ENCODE data around the gene MAD2L2. TPM values are rescaled to one million over a fixed set of nuclear protein-coding genes. Genes with fewer than 3 reads are reported as not detected.

MAD2L2 gene
- polyA plus RNA-seq, 3 donors, result 50.4 to 71.3 (median 57.8) TPM

- H3K36me3 ChIP-seq (replicated peaks in 1 of 2; ENCODE audit: control insufficient read depth in 1 of 2, insufficient read depth in 2 of 2, low read length in 2 of 2), result no peaks in the 10 kb centered on the region
- no peak overlapping the region for H3K4me3 ChIP-seq (replicated peaks in 1 of 3; ENCODE audit: low read depth in 2 of 3, low read length in 3 of 3)
- no peak overlapping the region for H3K27ac ChIP-seq (ENCODE audit: low read depth in 1 of 2, low read length in 2 of 2)
- 20% methylated on average over 6 of the region's 9 CpGs for WGBS (ENCODE audit: insufficient coverage)
- peaks cover 5 to 48% of the 10 kb centered on the region in 2 donors for H3K27me3 ChIP-seq (ENCODE audit: control insufficient read depth in 2 of 2, insufficient read depth in 2 of 2, low read length in 2 of 2)
- H3K27me3 Mint-ChIP-seq (ENCODE audit: low read depth in 3 of 3), result peaks cover 50 to 65% (median 53%) of the 10 kb centered on the region in 3 donors
- H3K4me3 Mint-ChIP-seq, result peak overlapping the region in 1 of 2 donors; percentile 79
- H3K9me3 ChIP-seq (replicated peaks in 1 of 2; ENCODE audit: control insufficient read depth in 1 of 2, insufficient read depth in 1 of 2, low read length in 2 of 2), result no peaks in the 10 kb centered on the region
- no peak overlapping the region for H3K27ac Mint-ChIP-seq
- H3K36me3 Mint-ChIP-seq, result peaks cover 4 to 9% of the 10 kb centered on the region in 2 donors
- peaks cover 18% of the 10 kb centered on the region for H3K4me1 Mint-ChIP-seq
- no peaks in the 10 kb centered on the region for H4K20me1 ChIP-seq (ENCODE audit: insufficient read depth, low read length)
- H3K9ac ChIP-seq (ENCODE audit: insufficient read depth, low read length, poor library complexity, severe bottlenecking), result no peak overlapping the region
- no peaks in the 10 kb centered on the region for H3K79me2 ChIP-seq (ENCODE audit: insufficient read depth, low read length)
- H3K4me1 ChIP-seq (ENCODE audit: control insufficient read depth in 1 of 2, insufficient read depth in 2 of 2, low read length in 2 of 2), result peaks cover 5 to 20% of the 10 kb centered on the region in 2 donors
- no peak overlapping the region for H2AFZ ChIP-seq (ENCODE audit: insufficient read depth, low read depth, low read length, poor library complexity, severe bottlenecking)
- no peak for DNase-seq
- intact Hi-C loops (cut with micrococcal nuclease), result loop anchor here in 1 of 2 donors (10.0 kb wide), 1 partner anchor 614 kb away; no protein-coding TSS in a partner anchor
- H3K4me2 ChIP-seq (replicated peaks; ENCODE audit: extremely low read depth, low read length, poor library complexity, severe bottlenecking), result peak overlapping the region; percentile 6
- peaks cover 0 to 5% (median 0%) of the 10 kb centered on the region in 7 donors for H3K9me3 Mint-ChIP-seq
- TF ChIP-seq, protein P1, sequence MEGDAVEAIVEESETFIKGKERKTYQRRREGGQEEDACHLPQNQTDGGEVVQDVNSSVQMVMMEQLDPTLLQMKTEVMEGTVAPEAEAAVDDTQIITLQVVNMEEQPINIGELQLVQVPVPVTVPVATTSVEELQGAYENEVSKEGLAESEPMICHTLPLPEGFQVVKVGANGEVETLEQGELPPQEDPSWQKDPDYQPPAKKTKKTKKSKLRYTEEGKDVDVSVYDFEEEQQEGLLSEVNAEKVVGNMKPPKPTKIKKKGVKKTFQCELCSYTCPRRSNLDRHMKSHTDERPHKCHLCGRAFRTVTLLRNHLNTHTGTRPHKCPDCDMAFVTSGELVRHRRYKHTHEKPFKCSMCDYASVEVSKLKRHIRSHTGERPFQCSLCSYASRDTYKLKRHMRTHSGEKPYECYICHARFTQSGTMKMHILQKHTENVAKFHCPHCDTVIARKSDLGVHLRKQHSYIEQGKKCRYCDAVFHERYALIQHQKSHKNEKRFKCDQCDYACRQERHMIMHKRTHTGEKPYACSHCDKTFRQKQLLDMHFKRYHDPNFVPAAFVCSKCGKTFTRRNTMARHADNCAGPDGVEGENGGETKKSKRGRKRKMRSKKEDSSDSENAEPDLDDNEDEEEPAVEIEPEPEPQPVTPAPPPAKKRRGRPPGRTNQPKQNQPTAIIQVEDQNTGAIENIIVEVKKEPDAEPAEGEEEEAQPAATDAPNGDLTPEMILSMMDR (IDR thresholded peaks at IDR 0.05), result no peak
Observed at GRCh38 chr1:11649237-11649623, 31.7 kb downstream of the MAD2L2 start.

- intact Hi-C loops (cut with micrococcal nuclease), result loop anchor here in 1 of 2 donors (10.0 kb wide), 1 partner anchor 614 kb away; no protein-coding TSS in a partner anchor
- Histone ChIP-seq H3K4me2 (replicated peaks; ENCODE audit: extremely low read depth, low read length, poor library complexity, severe bottlenecking) (peak overlapping the region; percentile 6), H3K27ac (ENCODE audit: low read depth in 1 of 2, low read length in 2 of 2) (no peak overlapping the region), H3K36me3 (replicated peaks in 1 of 2; ENCODE audit: control insufficient read depth in 1 of 2, insufficient read depth in 2 of 2, low read length in 2 of 2) (no peaks in the 10 kb centered on the region), H3K9me3 (replicated peaks in 1 of 2; ENCODE audit: control insufficient read depth in 1 of 2, insufficient read depth in 1 of 2, low read length in 2 of 2) (no peaks in the 10 kb centered on the region), H3K27me3 (ENCODE audit: control insufficient read depth in 2 of 2, insufficient read depth in 2 of 2, low read length in 2 of 2) (peaks cover 5 to 43% of the 10 kb centered on the region in 2 donors), H4K20me1 (ENCODE audit: insufficient read depth, low read length) (no peaks in the 10 kb centered on the region), H3K79me2 (ENCODE audit: insufficient read depth, low read length) (no peaks in the 10 kb centered on the region), H3K9ac (ENCODE audit: insufficient read depth, low read length, poor library complexity, severe bottlenecking) (no peak overlapping the region), H3K4me3 (replicated peaks in 1 of 3; ENCODE audit: low read depth in 2 of 3, low read length in 3 of 3) (no peak overlapping the region), H2AFZ (ENCODE audit: insufficient read depth, low read depth, low read length, poor library complexity, severe bottlenecking) (no peak overlapping the region), H3K4me1 (ENCODE audit: control insufficient read depth in 1 of 2, insufficient read depth in 2 of 2, low read length in 2 of 2) (peaks cover 5 to 17% of the 10 kb centered on the region in 2 donors)
- peaks cover 48 to 61% (median 51%) of the 10 kb centered on the region in 3 donors for H3K27me3 Mint-ChIP-seq (ENCODE audit: low read depth in 3 of 3)
- peaks cover 0 to 5% (median 0%) of the 10 kb centered on the region in 7 donors for H3K9me3 Mint-ChIP-seq
- no peak overlapping the region for H3K27ac Mint-ChIP-seq
- peak overlapping the region in 1 of 2 donors; percentile 70 for H3K4me3 Mint-ChIP-seq
- peaks cover 18% of the 10 kb centered on the region for H3K4me1 Mint-ChIP-seq
- 27% methylated on average over 27 of the region's 30 CpGs for WGBS (ENCODE audit: insufficient coverage)
- DNase-seq, result no peak
- TF ChIP-seq, protein P1 (IDR thresholded peaks at IDR 0.05), result no peak
- peaks cover 4 to 9% of the 10 kb centered on the region in 2 donors for H3K36me3 Mint-ChIP-seq
Observed at GRCh38 chr1:11648732-11649158, 32.2 kb downstream of the MAD2L2 start.
